ENCODE data around the gene HOXA2. TPM values are rescaled to one million over a fixed set of nuclear protein-coding genes. Genes with fewer than 3 reads are reported as not detected.

HOXA2 gene
- total RNA-seq, 1 donor from 2014 or later, result 0.30 TPM

GRCh38 chr7:27115221-27116026 lies 12.9 kb upstream of the HOXA2 start:
- intact Hi-C loops (cut with DNase I), result no loop called here
- DNase-seq (ENCODE audit: low spot score), result no peak

- intact Hi-C loops (cut with DNase I), result no loop called here
- no peak for DNase-seq (ENCODE audit: low spot score)
Measured at GRCh38 chr7:27114881-27115220, 12.4 kb upstream of the HOXA2 start.

GRCh38 chr7:27113991-27114769 lies 11.7 kb upstream of the HOXA2 start:
- intact Hi-C loops (cut with DNase I), result no loop called here
- DNase-seq (ENCODE audit: low spot score), result no peak

- intact Hi-C loops (cut with DNase I), result no loop called here
- DNase-seq (ENCODE audit: low spot score), result no peak
Measured at GRCh38 chr7:27112955-27113949, 10.8 kb upstream of the HOXA2 start.

- DNase-seq (ENCODE audit: low spot score), result no peak
- intact Hi-C loops (cut with DNase I), result no loop called here
Measured at GRCh38 chr7:27112361-27112760, 9.9 kb upstream of the HOXA2 start.

- DNase-seq (ENCODE audit: low spot score), result no peak
- intact Hi-C loops (cut with DNase I), result no loop called here
Measured at GRCh38 chr7:27111751-27112277, 9.3 kb upstream of the HOXA2 start.

GRCh38 chr7:27111042-27111750 lies 8.7 kb upstream of the HOXA2 start:
- no peak for DNase-seq (ENCODE audit: low spot score)
- intact Hi-C loops (cut with DNase I), result no loop called here

- intact Hi-C loops (cut with DNase I), result no loop called here
- DNase-seq (ENCODE audit: low spot score), result peak; percentile 66
Measured at GRCh38 chr7:27110186-27111031, 7.9 kb upstream of the HOXA2 start.

GRCh38 chr7:27109466-27110185 lies 7.1 kb upstream of the HOXA2 start:
- intact Hi-C loops (cut with DNase I), result loop anchor here (10.0 kb wide), 1 partner anchor 905 kb away; the partner anchor contains the start of genes CBX3 and HNRNPA2B1
- DNase-seq (ENCODE audit: low spot score), result no peak

GRCh38 chr7:27108390-27109127 lies 6.1 kb upstream of the HOXA2 start:
- DNase-seq (ENCODE audit: low spot score), result peak; percentile 76
- intact Hi-C loops (cut with DNase I), result loop anchor here (10.0 kb wide), 1 partner anchor 904 kb away; the partner anchor contains the start of genes CBX3 and HNRNPA2B1

- intact Hi-C loops (cut with DNase I), result loop anchor here (10.0 kb wide), 1 partner anchor 903 kb away; the partner anchor contains the start of genes CBX3 and HNRNPA2B1
- peak; percentile 60 for DNase-seq (ENCODE audit: low spot score)
Measured at GRCh38 chr7:27107391-27108381, 5.2 kb upstream of the HOXA2 start.

GRCh38 chr7:27106901-27107240 lies 4.4 kb upstream of the HOXA2 start:
- intact Hi-C loops (cut with DNase I), result loop anchor here (10.0 kb wide), 1 partner anchor 902 kb away; the partner anchor contains the start of genes CBX3 and HNRNPA2B1
- DNase-seq (ENCODE audit: low spot score), result no peak

GRCh38 chr7:27106181-27106900 lies 3.9 kb upstream of the HOXA2 start:
- intact Hi-C loops (cut with DNase I), result loop anchor here (10.0 kb wide), 1 partner anchor 902 kb away; the partner anchor contains the start of genes CBX3 and HNRNPA2B1
- peak; percentile 74 for DNase-seq (ENCODE audit: low spot score)

- intact Hi-C loops (cut with DNase I), result loop anchor here (10.0 kb wide), 1 partner anchor 901 kb away; the partner anchor contains the start of genes CBX3 and HNRNPA2B1
- no peak for DNase-seq (ENCODE audit: low spot score)
Measured at GRCh38 chr7:27105301-27106031, 3.0 kb upstream of the HOXA2 start.
